KOPT-K1 (cell line): Measurements from ENCODE around the gene TTLL8.

Source experiments
- H3K27ac ChIP-seq: fragments of 200-600 bp; sonication (generic); 2 replicates; pipeline ENCODE4 v1.5.1; 2016; ENCODE audit warnings: antibody characterized with exemption, mild to moderate bottlenecking, low read depth, low read length; ENCODE audit not compliant: poor library complexity, severe bottlenecking
- H3K36me3 ChIP-seq: fragments of 200-600 bp; sonication (generic); 2 replicates; pipeline ENCODE4 v1.5.1; 2017; ENCODE audit warnings: antibody characterized with exemption, mild to moderate bottlenecking, low read length, moderate library complexity; ENCODE audit not compliant: insufficient read depth
- H3K9me3 ChIP-seq: fragments of 200-600 bp; sonication (generic); 2 replicates; pipeline ENCODE4 v1.5.1; 2017; ENCODE audit warnings: antibody characterized with exemption, low read length, mild to moderate bottlenecking; ENCODE audit not compliant: insufficient read depth, poor library complexity, severe bottlenecking

TTLL8 gene

DNA sequence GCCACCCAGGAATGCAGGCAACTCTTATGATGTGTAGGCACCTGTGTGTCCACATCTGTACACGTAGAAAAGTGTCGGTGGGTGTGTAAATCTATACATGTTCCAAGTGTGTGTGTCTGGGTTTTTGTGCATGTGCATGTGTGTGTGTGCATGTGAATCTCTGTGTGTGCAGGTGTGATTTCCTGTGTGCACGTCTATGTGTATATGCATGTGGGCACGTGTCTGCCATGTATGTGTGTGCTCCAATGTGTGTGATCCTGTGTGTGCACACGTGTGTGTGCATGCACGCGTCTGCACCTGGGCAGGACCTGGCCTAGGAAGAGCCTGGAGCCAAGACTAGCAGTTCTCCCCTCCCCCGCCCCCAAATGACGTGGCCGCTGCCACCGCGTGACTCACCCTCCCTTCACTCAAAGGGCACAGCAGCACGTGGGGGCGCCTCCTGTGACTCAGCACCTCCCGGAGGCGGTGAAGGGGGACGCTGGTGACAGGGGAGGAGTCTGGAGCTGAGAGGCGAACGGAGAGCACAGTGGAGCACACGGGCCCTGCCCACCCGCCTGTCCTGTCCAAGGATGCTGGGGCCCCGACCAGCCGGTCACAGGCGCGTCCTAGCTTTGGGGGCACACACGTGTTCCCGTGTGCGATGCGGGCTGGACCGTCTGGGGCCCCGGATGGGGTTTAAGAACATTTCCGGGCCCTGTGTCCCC is 87.4 kb downstream of the TTLL8 start:
- Histone ChIP-seq H3K36me3 (peaks cover under 1% of the 10 kb centered on the region; the same call in 1 of the 2 replicates), H3K27ac (peak overlapping the region; percentile 62), H3K9me3 (no peaks in the 10 kb centered on the region)

DNA sequence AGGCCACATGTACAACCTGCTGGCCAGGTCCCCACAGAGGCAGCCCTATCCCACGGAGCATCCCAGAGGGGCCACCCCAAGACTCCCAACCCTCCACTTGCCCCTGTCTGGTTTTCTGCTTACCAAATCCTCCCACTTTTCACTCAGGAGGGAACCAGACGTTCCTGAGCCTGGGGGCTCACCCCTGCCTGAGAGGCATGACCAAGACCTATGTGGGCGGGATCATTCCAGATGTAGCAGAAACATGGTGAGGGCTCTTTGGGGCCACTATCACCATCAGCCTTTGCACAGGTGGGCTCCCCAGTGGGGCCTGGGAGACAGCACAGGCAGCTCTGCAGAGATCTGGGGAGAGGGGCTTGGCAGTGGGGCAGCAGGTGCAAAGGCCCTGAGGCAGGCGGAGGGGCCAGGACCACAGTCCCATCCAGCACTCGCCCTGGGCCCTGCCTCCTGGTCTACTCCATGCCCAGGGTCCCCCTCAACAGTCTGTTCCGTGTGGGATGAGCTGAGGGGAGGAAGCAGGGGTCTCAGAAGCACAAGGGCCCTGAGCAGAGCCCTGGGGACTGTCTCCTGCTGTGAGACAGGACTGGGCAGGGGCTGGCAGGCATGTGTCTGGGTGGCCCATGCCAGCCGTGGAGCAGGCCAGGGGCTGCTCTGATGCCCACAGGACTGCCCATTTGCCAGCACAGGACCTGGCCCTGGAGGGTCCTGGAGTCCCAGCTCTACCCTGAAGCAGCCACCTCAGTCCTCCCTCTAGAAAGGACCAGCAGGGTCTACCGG is 88.2 kb downstream of the TTLL8 start:
- H3K36me3 ChIP-seq = peaks cover 8% of the 10 kb centered on the region; the same call in 1 of the 2 replicates
- no peaks in the 10 kb centered on the region for H3K9me3 ChIP-seq
- H3K27ac ChIP-seq = peak overlapping the region; percentile 62

DNA sequence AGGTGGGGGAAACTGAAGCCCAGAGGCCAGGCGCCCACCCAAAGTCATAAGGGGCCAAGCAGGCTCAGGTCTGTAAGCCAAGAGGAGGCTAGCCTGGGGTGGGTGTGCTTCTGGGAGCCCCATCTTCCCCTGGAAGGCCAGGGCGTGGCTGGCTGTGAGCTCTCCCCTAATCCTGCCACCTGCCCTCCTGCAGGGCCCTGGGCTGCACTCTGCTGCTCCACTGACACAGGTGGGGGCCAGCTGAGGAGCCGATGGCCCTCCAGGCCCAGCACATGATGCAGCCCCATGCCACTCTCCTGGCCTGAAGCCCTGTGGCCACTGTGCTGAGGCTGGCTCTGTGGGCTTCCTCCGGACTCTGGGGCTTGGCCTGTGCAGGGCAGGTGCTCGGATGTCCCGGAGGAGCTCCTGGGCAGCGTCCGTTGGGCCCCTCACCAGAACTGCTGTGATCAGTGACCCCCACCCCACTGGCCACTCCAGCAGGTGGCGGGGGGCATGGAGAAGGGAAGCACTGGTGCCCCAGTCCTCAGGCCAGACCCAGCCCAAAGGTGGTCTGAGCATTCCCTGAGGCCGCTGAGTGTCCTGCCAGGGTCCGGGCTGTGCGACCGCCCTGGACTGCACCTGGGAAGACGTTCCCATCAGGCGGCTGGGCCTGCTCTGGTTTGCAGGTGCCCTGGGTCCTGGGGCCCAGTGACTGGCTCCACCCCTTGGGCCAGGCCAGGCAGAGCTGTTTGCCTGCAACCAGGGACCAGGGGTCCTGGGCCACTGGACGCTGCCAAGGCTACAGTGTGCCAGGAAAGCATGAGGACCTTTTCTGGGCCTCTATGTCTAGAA is 89.1 kb downstream of the TTLL8 start:
- H3K27ac ChIP-seq = no peak overlapping the region
- peaks cover 17% of the 10 kb centered on the region for H3K36me3 ChIP-seq
- no peaks in the 10 kb centered on the region for H3K9me3 ChIP-seq
